ENCODE measurements around the gene ZDHHC14. TPM values are rescaled to one million over a fixed set of nuclear protein-coding genes. Genes with fewer than 3 reads are reported as not detected.

The ZDHHC14 gene
- total RNA-seq, 1 experiment from 2014 or later = 1.7 TPM

DNA sequence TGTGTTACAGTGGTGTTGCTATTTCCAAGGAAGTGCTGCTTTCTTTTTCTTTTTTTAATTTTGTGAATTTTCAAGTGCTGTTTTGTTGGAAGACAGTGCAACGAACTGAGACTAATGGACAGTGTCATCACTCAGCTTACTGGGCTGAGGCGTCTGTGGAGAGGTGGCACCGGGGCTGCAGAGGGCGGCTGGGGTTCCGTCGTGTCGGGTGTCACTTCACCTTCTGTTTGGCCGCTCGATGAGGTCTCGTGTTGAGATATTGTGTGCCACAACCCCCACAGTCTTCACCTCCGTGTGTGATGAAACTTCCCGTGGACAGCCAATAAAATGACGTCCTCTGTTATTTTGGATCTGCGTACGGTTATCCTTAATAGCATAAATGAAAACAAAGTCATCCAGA lies 292.6 kb downstream of the ZDHHC14 start:
- no peak overlapping the region for H3K9ac ChIP-seq (ENCODE audit: extremely low read depth, insufficient read length, low read length)
- H3K27ac ChIP-seq (ENCODE audit: insufficient read length, low read depth, low read length) = no peak overlapping the region
- no peaks in the 10 kb centered on the region for H3K27me3 ChIP-seq (ENCODE audit: insufficient read depth, low read length)
- no peak overlapping the region for H4K8ac ChIP-seq (replicated peaks; ENCODE audit: insufficient read length, low read depth, low read length)
- H3K23ac ChIP-seq (ENCODE audit: insufficient read length, low read depth, low read length) = no peak overlapping the region
- H3K79me2 ChIP-seq (ENCODE audit: insufficient read depth, low read length) = no peaks in the 10 kb centered on the region
- H3K79me1 ChIP-seq (ENCODE audit: insufficient read depth, low read depth, low read length, poor library complexity, severe bottlenecking) = no peaks in the 10 kb centered on the region
- H3K14ac ChIP-seq (ENCODE audit: insufficient read depth, low read length) = no peak overlapping the region
- no peak overlapping the region for H4K5ac ChIP-seq (ENCODE audit: insufficient read length, low read depth, low read length)
- H2BK12ac ChIP-seq (ENCODE audit: insufficient read length, low read depth, low read length) = no peak overlapping the region
- no peak overlapping the region for H2BK15ac ChIP-seq (ENCODE audit: low read depth, low read length)
- no peak overlapping the region for H3K4me3 Mint-ChIP-seq
- no peaks in the 10 kb centered on the region for H4K20me1 ChIP-seq (ENCODE audit: control insufficient read depth, insufficient read depth, insufficient read length)
- no peaks in the 10 kb centered on the region; a peak in 1 of 5 replicates for H3K9me3 Mint-ChIP-seq
- H3K36me3 Mint-ChIP-seq (ENCODE audit: insufficient read depth in 1 of 3, low read depth in 3 of 3) = peaks cover 0 to 5% (median 0%) of the 10 kb centered on the region in 3 experiments; a peak in 2 of 7 replicates
- peaks cover 20 to 21% of the 10 kb centered on the region in 2 experiments for H3K4me1 Mint-ChIP-seq
- no peaks in the 10 kb centered on the region for H3K23me2 ChIP-seq (ENCODE audit: insufficient read length, low read depth, low read length, poor library complexity, severe bottlenecking)
- H3K27ac Mint-ChIP-seq = no peak overlapping the region
- H3K27me3 Mint-ChIP-seq (ENCODE audit: low read depth) = peaks cover 4% of the 10 kb centered on the region
- H2BK120ac ChIP-seq (ENCODE audit: low read depth, low read length, poor library complexity, severe bottlenecking) = no peak overlapping the region
- H2AK5ac ChIP-seq (ENCODE audit: insufficient read length, low read length) = no peak overlapping the region
- H3K56ac ChIP-seq (ENCODE audit: insufficient read length, low read depth, low read length) = no peak overlapping the region
- no peak overlapping the region for H2AFZ ChIP-seq (ENCODE audit: low read length)
- no peak overlapping the region for H3T11ph ChIP-seq (ENCODE audit: low read length)
- H3K4me1 ChIP-seq (ENCODE audit: insufficient read depth, low read length) = no peaks in the 10 kb centered on the region; the same call in 1 of the 2 replicates
- no peak for DNase-seq
- no peak overlapping the region for H2BK20ac ChIP-seq (ENCODE audit: low read depth, low read length, poor library complexity, severe bottlenecking)
- WGBS (ENCODE audit: extremely low coverage, insufficient read length, low lambda C conversion rate) = no CpG with 5 or more reads among the region's 15 CpGs
- no peak overlapping the region for H2BK5ac ChIP-seq (ENCODE audit: insufficient read length, low read length)
- no peaks in the 10 kb centered on the region for H3K9me3 ChIP-seq (ENCODE audit: control insufficient read depth, low read depth, low read length)
- H3K18ac ChIP-seq (ENCODE audit: insufficient read length, low read depth, low read length) = no peak overlapping the region
- H3K4ac ChIP-seq (ENCODE audit: low read depth, low read length) = no peak overlapping the region
- H4K91ac ChIP-seq (ENCODE audit: insufficient read length, low read depth, low read length) = no peak overlapping the region
- TF ChIP-seq, protein P1, sequence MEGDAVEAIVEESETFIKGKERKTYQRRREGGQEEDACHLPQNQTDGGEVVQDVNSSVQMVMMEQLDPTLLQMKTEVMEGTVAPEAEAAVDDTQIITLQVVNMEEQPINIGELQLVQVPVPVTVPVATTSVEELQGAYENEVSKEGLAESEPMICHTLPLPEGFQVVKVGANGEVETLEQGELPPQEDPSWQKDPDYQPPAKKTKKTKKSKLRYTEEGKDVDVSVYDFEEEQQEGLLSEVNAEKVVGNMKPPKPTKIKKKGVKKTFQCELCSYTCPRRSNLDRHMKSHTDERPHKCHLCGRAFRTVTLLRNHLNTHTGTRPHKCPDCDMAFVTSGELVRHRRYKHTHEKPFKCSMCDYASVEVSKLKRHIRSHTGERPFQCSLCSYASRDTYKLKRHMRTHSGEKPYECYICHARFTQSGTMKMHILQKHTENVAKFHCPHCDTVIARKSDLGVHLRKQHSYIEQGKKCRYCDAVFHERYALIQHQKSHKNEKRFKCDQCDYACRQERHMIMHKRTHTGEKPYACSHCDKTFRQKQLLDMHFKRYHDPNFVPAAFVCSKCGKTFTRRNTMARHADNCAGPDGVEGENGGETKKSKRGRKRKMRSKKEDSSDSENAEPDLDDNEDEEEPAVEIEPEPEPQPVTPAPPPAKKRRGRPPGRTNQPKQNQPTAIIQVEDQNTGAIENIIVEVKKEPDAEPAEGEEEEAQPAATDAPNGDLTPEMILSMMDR (conservative IDR thresholded peaks at IDR 0.05) = no peak
- H3K4me2 ChIP-seq (ENCODE audit: insufficient read depth, insufficient read length, low read length) = no peak overlapping the region

Data from H9 (cell line).